Activated CD8-positive, alpha-beta memory T cell treated with anti-CD3 and anti-CD28 coated beads, Interleukin-2, amount 50 U/mL, for 24 hours (primary cell): ENCODE measurements around the gene FIBCD1.

ENCODE experiments used
- DNase-seq: peaks from one replicate; pipeline ENCODE4 v3.0.0-alpha.2; 2020; ENCODE audit errors: extremely low read depth

FIBCD1 gene

GRCh38 chr9:130908146-130908877, 30.7 kb downstream of the FIBCD1 start:
- DNase-seq: no peak

- DNase-seq: no peak
Observed at GRCh38 chr9:130906735-130907416, 32.2 kb downstream of the FIBCD1 start.

- DNase-seq: no peak
Observed at GRCh38 chr9:130905902-130906734, 32.9 kb downstream of the FIBCD1 start.

GRCh38 chr9:130905125-130905901, 33.7 kb downstream of the FIBCD1 start:
- DNase-seq: no peak

- DNase-seq: no peak
Observed at GRCh38 chr9:130904070-130905044, 34.7 kb downstream of the FIBCD1 start.

GRCh38 chr9:130903194-130904069, 35.6 kb downstream of the FIBCD1 start:
- DNase-seq: no peak

GRCh38 chr9:130902204-130903185, 36.6 kb downstream of the FIBCD1 start:
- no peak for DNase-seq

- no peak for DNase-seq
Observed at GRCh38 chr9:130901498-130902203, 37.4 kb downstream of the FIBCD1 start.

- DNase-seq: no peak
Observed at GRCh38 chr9:130900701-130901497, 38.1 kb downstream of the FIBCD1 start.

GRCh38 chr9:130899051-130899748, 39.8 kb downstream of the FIBCD1 start:
- no peak for DNase-seq

- no peak for DNase-seq
Observed at GRCh38 chr9:130898552-130898852, 40.5 kb downstream of the FIBCD1 start.

- DNase-seq: no peak
Observed at GRCh38 chr9:130897848-130898551, 41.0 kb downstream of the FIBCD1 start.

- DNase-seq: no peak
Observed at GRCh38 chr9:130897105-130897751, 41.8 kb downstream of the FIBCD1 start.

GRCh38 chr9:130896233-130897014, 42.6 kb downstream of the FIBCD1 start, which contains the start of gene QRFP:
Gene QRFP, minus strand, starts transcription at chr9:130896812. Its CDS starts 2,974 bp downstream, at chr9:130893838.
- DNase-seq: no peak
